CD14-positive monocyte (primary cell): ENCODE results near the gene CLCA1. TPM values are rescaled to one million over a fixed set of nuclear protein-coding genes. Genes with fewer than 3 reads are reported as not detected.

Source experiments
- DNase-seq, 3 donors: peaks; one replicate each; pipeline ENCODE4 v3.0.0-alpha.2; 2011 to 2022
- H2AFZ ChIP-seq: 2 replicates; pipeline ENCODE4 v1.6.0; 2012; ENCODE audit warnings: mild to moderate bottlenecking, low read depth, low read length, inconsistent platforms; ENCODE audit not compliant: insufficient read depth, poor library complexity, severe bottlenecking
- H3K27ac ChIP-seq, 2 donors: 1 replicate in 1 of 2; 2 replicates in 1 of 2; pipeline ENCODE4 v1.5.1; 2012 to 2013; ENCODE audit warnings: low read length in 2 of 2, control low read depth in 1 of 2, inconsistent platforms in 1 of 2, low read depth in 1 of 2, mild to moderate bottlenecking in 1 of 2
- H3K27me3 ChIP-seq, 2 donors: one replicate each; pipeline versions ENCODE4 v1.6.0 to v1.6.1; 2011 to 2013; ENCODE audit warnings: low read length in 2 of 2; ENCODE audit not compliant: control insufficient read depth in 2 of 2, insufficient read depth in 2 of 2
- H3K36me3 ChIP-seq, 2 donors: replicated peaks in 1 of 2; 1 replicate in 1 of 2; 2 replicates in 1 of 2; pipeline versions ENCODE4 v1.5.1 to v1.6.1; 2012 to 2013; ENCODE audit warnings: low read length in 2 of 2, control low read depth in 1 of 2, inconsistent platforms in 1 of 2, mild to moderate bottlenecking in 1 of 2; ENCODE audit not compliant: insufficient read depth in 2 of 2, control insufficient read depth in 1 of 2
- H3K4me1 ChIP-seq, 2 donors: 1 replicate in 1 of 2; 2 replicates in 1 of 2; pipeline versions ENCODE4 v1.5.1 to v1.6.1; 2012 to 2013; ENCODE audit warnings: low read length in 2 of 2, control low read depth in 1 of 2, inconsistent platforms in 1 of 2, mild to moderate bottlenecking in 1 of 2, moderate library complexity in 1 of 2; ENCODE audit not compliant: insufficient read depth in 2 of 2, control insufficient read depth in 1 of 2
- H3K4me2 ChIP-seq: replicated peaks from 2 replicates; pipeline ENCODE3; 2012; ENCODE audit warnings: low read length, moderate library complexity, mild to moderate bottlenecking; ENCODE audit not compliant: poor library complexity, severe bottlenecking; ENCODE audit errors: extremely low read depth
- H3K4me3 ChIP-seq, 3 experiments: fragments of 200-600 bp in 1 of 3; sonication (generic) in 1 of 3; replicated peaks in 1 of 3; 1 replicate in 2 of 3; 2 replicates in 1 of 3; pipeline ENCODE4 v1.5.1; 2011 to 2013; ENCODE audit warnings: low read length in 3 of 3, mild to moderate bottlenecking in 3 of 3, control low read depth in 2 of 3, low read depth in 2 of 3, inconsistent platforms in 1 of 3, moderate library complexity in 1 of 3
- H3K79me2 ChIP-seq: 2 replicates; pipeline ENCODE4 v1.6.0; 2012; ENCODE audit warnings: mild to moderate bottlenecking, control low read depth, inconsistent platforms, low read length, moderate library complexity; ENCODE audit not compliant: insufficient read depth
- H3K9ac ChIP-seq: 2 replicates; pipeline ENCODE4 v1.6.0; 2017; ENCODE audit warnings: low read length, mild to moderate bottlenecking; ENCODE audit not compliant: insufficient read depth, poor library complexity, severe bottlenecking
- H3K9me3 ChIP-seq, 2 donors: replicated peaks in 1 of 2; 1 replicate in 1 of 2; 2 replicates in 1 of 2; pipeline versions ENCODE4 v1.5.1 to v1.6.1; 2012 to 2013; ENCODE audit warnings: low read length in 2 of 2, control low read depth in 1 of 2; ENCODE audit not compliant: control insufficient read depth in 1 of 2, insufficient read depth in 1 of 2
- H4K20me1 ChIP-seq: 2 replicates; pipeline ENCODE4 v1.6.0; 2012; ENCODE audit warnings: mild to moderate bottlenecking, low read length, control low read depth, moderate library complexity; ENCODE audit not compliant: insufficient read depth
- H3K27ac Mint-ChIP-seq, 7 donors: one replicate each; pipeline ENCODE4 v1.8.0; 2020; ENCODE audit warnings: mild to moderate bottlenecking in 7 of 7, mixed read lengths in 7 of 7, moderate library complexity in 6 of 7, inconsistent platforms in 2 of 7
- H3K27me3 Mint-ChIP-seq, 3 donors: one replicate each; pipeline ENCODE4 v1.8.0; 2021 to 2022; ENCODE audit warnings: low read depth in 3 of 3, mild to moderate bottlenecking in 3 of 3, mixed read lengths in 3 of 3, moderate library complexity in 3 of 3, inconsistent platforms in 1 of 3
- H3K36me3 Mint-ChIP-seq, 2 donors: one replicate each; pipeline ENCODE4 v1.8.0; 2020; ENCODE audit warnings: mixed read lengths in 2 of 2, inconsistent platforms in 1 of 2, mild to moderate bottlenecking in 1 of 2
- H3K4me1 Mint-ChIP-seq: one replicate; pipeline ENCODE4 v1.8.0; 2020; ENCODE audit warnings: mild to moderate bottlenecking, mixed read lengths
- H3K4me3 Mint-ChIP-seq, 2 donors: one replicate each; pipeline ENCODE4 v1.8.0; 2020; ENCODE audit warnings: mild to moderate bottlenecking in 2 of 2, mixed read lengths in 2 of 2, moderate library complexity in 1 of 2
- H3K9me3 Mint-ChIP-seq, 7 donors: one replicate each; pipeline ENCODE4 v1.8.0; 2020 to 2022; ENCODE audit warnings: mixed read lengths in 7 of 7, mild to moderate bottlenecking in 6 of 7, moderate library complexity in 6 of 7, inconsistent platforms in 2 of 7
- CTCF ChIP-seq: fragments of 200-600 bp; IDR thresholded peaks from one replicate; pipeline ENCODE4 v1.8.0; 2022; ENCODE audit warnings: antibody characterized with exemption, mild to moderate bottlenecking
- WGBS: methylation state at CpG from one replicate; pipeline ENCODE4 v1.1.5; 2013; ENCODE audit warnings: missing lambda C conversion rate; ENCODE audit not compliant: insufficient coverage; 5-methylcytosine and 5-hydroxymethylcytosine counted together
- intact Hi-C, 2 donors: fragments of 100-400 bp; cut with micrococcal nuclease; formaldehyde crosslinking; loops; one replicate each; pipeline versions ENCODE4 v1.15.0 to v1.15.1; 2023
- polyA plus RNA-seq, 3 donors: library from polyadenylated mRNA; depleted of rRNA in 1 of 3; unstranded in 2 of 3; stranded (reverse) in 1 of 3; fragments of 300-500 nt in 2 of 3; fragments of >200 nt in 1 of 3; fragmentation: Illumina TruSeq in 2 of 3; gene quantifications; 1 replicate in 2 of 3; 2 replicates in 1 of 3; pipeline ENCODE4 v1.2.3, GENCODE V29; 2012 to 2021

Gene CLCA1
- polyA plus RNA-seq, 3 donors = not detected

- Histone ChIP-seq H3K27ac (no peak overlapping the region), H3K4me1 (no peaks in the 10 kb centered on the region), H3K4me3 (no peak overlapping the region), H3K36me3 (no peaks in the 10 kb centered on the region), H4K20me1 (no peaks in the 10 kb centered on the region), H2AFZ (no peak overlapping the region), H3K27me3 (no peaks in the 10 kb centered on the region), H3K9me3 (no peaks in the 10 kb centered on the region), H3K79me2 (no peaks in the 10 kb centered on the region), H3K9ac (no peak overlapping the region), H3K4me2 (no peak overlapping the region)
- intact Hi-C loops = no loop called here
- Mint-ChIP-seq H3K27me3 (peaks cover 0 to 2% (median 1%) of the 10 kb centered on the region in 3 donors), H3K9me3 (no peaks in the 10 kb centered on the region), H3K4me1 (no peaks in the 10 kb centered on the region), H3K36me3 (no peaks in the 10 kb centered on the region), H3K27ac (no peak overlapping the region), H3K4me3 (no peak overlapping the region)
- WGBS = no CpG with 5 or more reads among the region's 3 CpGs
- TF ChIP-seq CTCF = no peak
- no peak for DNase-seq
Observed at GRCh38 chr1:86472767-86473166, 4.0 kb downstream of the CLCA1 start.

GRCh38 chr1:86477256-86477655, 8.5 kb downstream of the CLCA1 start:
- Histone ChIP-seq H3K9me3 (no peaks in the 10 kb centered on the region), H3K9ac (no peak overlapping the region), H3K4me3 (no peak overlapping the region), H3K4me2 (no peak overlapping the region), H3K4me1 (no peaks in the 10 kb centered on the region), H3K27ac (no peak overlapping the region), H3K27me3 (no peaks in the 10 kb centered on the region), H3K79me2 (no peaks in the 10 kb centered on the region), H4K20me1 (no peaks in the 10 kb centered on the region), H2AFZ (no peak overlapping the region), H3K36me3 (no peaks in the 10 kb centered on the region)
- Mint-ChIP-seq H3K36me3 (no peaks in the 10 kb centered on the region), H3K9me3 (no peaks in the 10 kb centered on the region), H3K4me3 (no peak overlapping the region), H3K4me1 (no peaks in the 10 kb centered on the region), H3K27me3 (peaks cover 0 to under 1% (median 0%) of the 10 kb centered on the region in 3 donors), H3K27ac (no peak overlapping the region)
- no peak for TF ChIP-seq CTCF
- 100% methylated on average over 1 of the region's 4 CpGs for WGBS
- DNase-seq = no peak
- intact Hi-C loops = no loop called here
